HEK293 (cell line): ENCODE results near the gene MBD5.
A peak's percentile ranks its signal among the peaks of the same experiment; 100 is the strongest.

Experiments
- CTCF ChIA-PET: fragments of 350-600 bp; formaldehyde crosslinking; extraction: SDS; loops from one replicate; lab custom pipeline; 2021; ENCODE audit warnings: antibody characterized with exemption; lab: Yijun Ruan, JAX
- POLR2A ChIA-PET: fragments of 300-600 bp; formaldehyde crosslinking; extraction: SDS; loops from one replicate; lab custom pipeline; 2020; ENCODE audit warnings: antibody characterized with exemption, inconsistent platforms; lab: Yijun Ruan, JAX
- H3K27ac ChIP-seq: fragments of 200-500 bp; sonication (Bioruptor generic); 2 replicates; pipeline ENCODE4 v1.5.1; 2014; ENCODE audit warnings: low read depth, low read length, control low read depth, inconsistent platforms; ENCODE audit errors: extremely low read depth
- H3K36me3 ChIP-seq, 2 experiments: fragments of 200-500 bp in 1 of 2; sonication (Bioruptor generic) in 1 of 2; 1 replicate in 1 of 2; 2 replicates in 1 of 2; pipeline ENCODE4 v1.5.1; 2014 to 2017; ENCODE audit warnings: inconsistent platforms in 2 of 2, low read length in 2 of 2; ENCODE audit not compliant: control insufficient read depth in 2 of 2, insufficient read depth in 1 of 2
- H3K4me1 ChIP-seq: fragments of 200-500 bp; sonication (Bioruptor generic); 2 replicates; pipeline ENCODE4 v1.5.1; 2014; ENCODE audit warnings: mild to moderate bottlenecking, low read length, inconsistent platforms; ENCODE audit not compliant: control insufficient read depth, insufficient read depth
- H3K4me3 ChIP-seq: 2 replicates; pipeline ENCODE4 v1.5.1; 2011; ENCODE audit warnings: low read depth, mild to moderate bottlenecking, control low read depth, low read length, moderate library complexity
- H3K9me3 ChIP-seq: fragments of 200-500 bp; sonication (Bioruptor generic); 2 replicates; pipeline ENCODE4 v1.5.1; 2014; ENCODE audit warnings: low read depth, low read length, inconsistent platforms; ENCODE audit not compliant: control insufficient read depth, insufficient read depth
- GLI4 ChIP-seq: fragments of 450-650 bp; formaldehyde crosslinking; IDR thresholded peaks from 2 replicates; pipeline ENCODE4 v1.5.1; 2016; ENCODE audit warnings: missing biosample characterization, missing genetic modification characterization
- GLIS1 ChIP-seq: fragments of 450-650 bp; formaldehyde crosslinking; IDR thresholded peaks from 2 replicates; pipeline ENCODE4 v1.5.1; 2016; ENCODE audit warnings: missing biosample characterization, missing genetic modification characterization
- HOXC10 ChIP-seq: sonication (generic); formaldehyde crosslinking; IDR thresholded peaks from 2 replicates; pipeline ENCODE4 v1.8.1; 2023; ENCODE audit warnings: mild to moderate bottlenecking, missing genetic modification reagents
- OVOL3 ChIP-seq: fragments of 450-650 bp; formaldehyde crosslinking; IDR thresholded peaks from 2 replicates; pipeline ENCODE4 v1.5.1; 2016; ENCODE audit warnings: missing biosample characterization, missing genetic modification characterization
- SP7 ChIP-seq: fragments of 450-650 bp; formaldehyde crosslinking; IDR thresholded peaks from 2 replicates; pipeline ENCODE4 v1.5.1; 2016; ENCODE audit warnings: missing biosample characterization, missing genetic modification characterization
- ZBTB1 ChIP-seq: fragments of 450-650 bp; formaldehyde crosslinking; IDR thresholded peaks from 2 replicates; pipeline ENCODE4 v1.5.1; 2016; ENCODE audit warnings: missing biosample characterization, missing genetic modification characterization
- ZFP3 ChIP-seq: fragments of 450-650 bp; formaldehyde crosslinking; IDR thresholded peaks from 2 replicates; pipeline ENCODE4 v1.5.1; 2016; ENCODE audit warnings: low read depth, missing biosample characterization, missing genetic modification characterization
- ZNF133 ChIP-seq: fragments of 450-650 bp; formaldehyde crosslinking; IDR thresholded peaks from 2 replicates; pipeline ENCODE4 v1.5.1; 2016; ENCODE audit warnings: missing biosample characterization, missing genetic modification characterization
- ZNF211 ChIP-seq: fragments of 450-650 bp; formaldehyde crosslinking; IDR thresholded peaks from 2 replicates; pipeline ENCODE4 v1.5.1; 2016; ENCODE audit warnings: low read depth, missing biosample characterization, missing genetic modification characterization
- ZNF23 ChIP-seq: fragments of 450-650 bp; formaldehyde crosslinking; IDR thresholded peaks from 2 replicates; pipeline ENCODE4 v1.5.1; 2016; ENCODE audit warnings: missing biosample characterization, missing genetic modification characterization, borderline replicate concordance
- ZNF24 ChIP-seq: fragments of 450-650 bp; formaldehyde crosslinking; IDR thresholded peaks from 2 replicates; pipeline ENCODE4 v1.5.1; 2016; ENCODE audit warnings: missing biosample characterization, missing genetic modification characterization
- ZNF26 ChIP-seq: fragments of 450-650 bp; formaldehyde crosslinking; IDR thresholded peaks from 2 replicates; pipeline ENCODE4 v1.5.1; 2016; ENCODE audit warnings: missing biosample characterization, missing genetic modification characterization
- ZNF362 ChIP-seq: fragments of 450-650 bp; formaldehyde crosslinking; IDR thresholded peaks from 2 replicates; pipeline ENCODE4 v1.5.1; 2016; ENCODE audit warnings: missing biosample characterization, missing genetic modification characterization
- ZNF366 ChIP-seq: fragments of 450-650 bp; formaldehyde crosslinking; conservative IDR thresholded peaks from 2 replicates; pipeline ENCODE4 v1.5.1; 2016; ENCODE audit warnings: missing biosample characterization, missing genetic modification characterization
- ZNF37A ChIP-seq: fragments of 450-650 bp; IDR thresholded peaks from 2 replicates; pipeline ENCODE4 v1.5.1; 2018; ENCODE audit warnings: missing biosample characterization, missing genetic modification characterization
- ZNF548 ChIP-seq: fragments of 450-650 bp; formaldehyde crosslinking; IDR thresholded peaks from 2 replicates; pipeline ENCODE4 v1.5.1; 2016; ENCODE audit warnings: missing biosample characterization, missing genetic modification characterization
- ZNF560 ChIP-seq: fragments of 450-650 bp; formaldehyde crosslinking; IDR thresholded peaks from 2 replicates; pipeline ENCODE4 v1.5.1; 2017; ENCODE audit warnings: missing biosample characterization, missing genetic modification characterization, borderline replicate concordance
- ZNF660 ChIP-seq: fragments of 450-650 bp; IDR thresholded peaks from 2 replicates; pipeline ENCODE4 v1.5.1; 2018; ENCODE audit warnings: missing biosample characterization, mild to moderate bottlenecking, missing genetic modification characterization
- ZNF692 ChIP-seq: fragments of 450-650 bp; formaldehyde crosslinking; IDR thresholded peaks from 2 replicates; pipeline ENCODE4 v1.5.1; 2016; ENCODE audit warnings: missing biosample characterization, missing genetic modification characterization
- ZNF707 ChIP-seq: fragments of 450-650 bp; formaldehyde crosslinking; IDR thresholded peaks from 2 replicates; pipeline ENCODE4 v1.5.1; 2016; ENCODE audit warnings: missing biosample characterization, missing genetic modification characterization
- ZNF785 ChIP-seq: fragments of 450-650 bp; formaldehyde crosslinking; IDR thresholded peaks from 2 replicates; pipeline ENCODE4 v1.5.1; 2016; ENCODE audit warnings: missing biosample characterization, missing genetic modification characterization
- ZNF830 ChIP-seq: fragments of 450-650 bp; IDR thresholded peaks from 2 replicates; pipeline ENCODE4 v1.5.0; 2018; ENCODE audit warnings: missing biosample characterization, missing genetic modification characterization, low read depth, mild to moderate bottlenecking, moderate library complexity
- ZSCAN4 ChIP-seq: fragments of 450-650 bp; formaldehyde crosslinking; IDR thresholded peaks from 2 replicates; pipeline ENCODE4 v1.5.1; 2017; ENCODE audit warnings: missing biosample characterization, missing genetic modification characterization

MBD5 gene

GRCh38 chr2:148530350-148530749, 509.5 kb downstream of the MBD5 start:
- Histone ChIP-seq H3K9me3 (no peaks in the 10 kb centered on the region), H3K27ac (no peak overlapping the region), H3K4me3 (no peak overlapping the region), H3K36me3 (no peaks in the 10 kb centered on the region), H3K4me1 (no peaks in the 10 kb centered on the region)
- CTCF ChIA-PET = interaction anchor here (0.6 kb wide), 1 partner anchor 21 kb away, joined by 4 read pairs; no protein-coding TSS in a partner anchor
- POLR2A ChIA-PET = no interaction called here
- TF ChIP-seq ZNF362 (tag by site-specific recombination) (no peak), ZNF707 (tag by site-specific recombination) (no peak), HOXC10 (CRISPR knock-in tag) (no peak), ZNF548 (tag by site-specific recombination) (no peak), ZNF211 (tag by site-specific recombination) (no peak), ZNF37A (no peak), ZFP3 (no peak), ZNF560 (tag by site-specific recombination) (no peak), SP7 (tag by site-specific recombination) (no peak), ZNF692 (no peak), ZNF26 (tag by site-specific recombination) (no peak), GLI4 (tag by site-specific recombination) (no peak), ZNF830 (tag by site-specific recombination) (no peak), GLIS1 (tag by site-specific recombination) (no peak)

GRCh38 chr2:148531235-148531634, 510.3 kb downstream of the MBD5 start:
- Histone ChIP-seq H3K9me3 (no peaks in the 10 kb centered on the region), H3K4me3 (no peak overlapping the region), H3K27ac (no peak overlapping the region)
- POLR2A ChIA-PET = no interaction called here
- TF ChIP-seq ZSCAN4 (tag by site-specific recombination) (0 out of 2 replicates have a peak, but pooled peaks have one; percentile 17), ZNF133 (no peak)
- TF ChIP-seq, all 188 proteins: peak for 1
- no peaks in the 10 kb centered on the region for H3K36me3 ChIP-seq
- CTCF ChIA-PET = no interaction called here
- no peaks in the 10 kb centered on the region for H3K4me1 ChIP-seq

- ChIA-PET CTCF (no interaction called here), POLR2A (no interaction called here)
- TF ChIP-seq ZNF366 (tag by site-specific recombination) = no peak
- no peak for TF ChIP-seq OVOL3 (tag by site-specific recombination)
- no peak for TF ChIP-seq ZNF24 (tag by site-specific recombination)
- TF ChIP-seq ZNF23 (tag by site-specific recombination) = no peak
- no peak for TF ChIP-seq ZNF660 (tag by site-specific recombination)
- no peak for TF ChIP-seq ZNF707 (tag by site-specific recombination)
- no peak for TF ChIP-seq ZBTB1 (tag by site-specific recombination)
- no peak for TF ChIP-seq ZNF785 (tag by site-specific recombination)
- no peak for TF ChIP-seq ZSCAN4 (tag by site-specific recombination)
- Histone ChIP-seq H3K4me3 (no peak overlapping the region), H3K9me3 (no peaks in the 10 kb centered on the region), H3K4me1 (no peaks in the 10 kb centered on the region), H3K27ac (no peak overlapping the region), H3K36me3 (no peaks in the 10 kb centered on the region)
Measured at GRCh38 chr2:148531669-148532428, 511.0 kb downstream of the MBD5 start.
